ENCODE data around the gene DHX40. TPM values are rescaled to one million over a fixed set of nuclear protein-coding genes. Genes with fewer than 3 reads are reported as not detected.

The DHX40 gene
- total RNA-seq, 1 experiment from 2014 or later, result 32.7 TPM

- DNase-seq, result no peak
- Mint-ChIP-seq H3K4me3 (ENCODE audit: unreplicated experiment) (no peak overlapping the region), H3K36me3 (ENCODE audit: insufficient read depth, unreplicated experiment) (no peaks in the 10 kb centered on the region), H3K4me1 (ENCODE audit: low read depth, unreplicated experiment) (peaks cover 8% of the 10 kb centered on the region), H3K27ac (ENCODE audit: unreplicated experiment) (no peak overlapping the region), H3K27me3 (ENCODE audit: insufficient read depth, unreplicated experiment) (no peaks in the 10 kb centered on the region), H3K9me3 (ENCODE audit: unreplicated experiment) (no peaks in the 10 kb centered on the region)
- ChIA-PET POLR2A (interaction anchor here (0.6 kb wide), 1 partner anchor 26 kb away, joined by 3 read pairs; no protein-coding TSS in a partner anchor), CTCF (interaction anchor here (0.7 kb wide), 1 partner anchor 23 kb away, joined by 3 read pairs; no protein-coding TSS in a partner anchor)
- Histone ChIP-seq H3K36me3 (ENCODE audit: control insufficient read depth, insufficient read depth, low read length) (no peaks in the 10 kb centered on the region), H3K4me3 (ENCODE audit: low read depth, low read length) (no peak overlapping the region), H3K9me3 (no peaks in the 10 kb centered on the region), H3K4me1 (0 out of 2 replicates have a peak, but pooled peaks cover 5% of the 10 kb centered on the region), H3K27me3 (replicated peaks; ENCODE audit: control insufficient read depth, insufficient read depth, low read length) (no peaks in the 10 kb centered on the region)
- no TSS peak for BruUV-seq (replicated peaks)
- TF ChIP-seq CTCF (IDR thresholded peaks at IDR 0.05; ENCODE audit: insufficient read depth in 1 of 2, low read depth in 1 of 2, low read length in 1 of 2, severe bottlenecking in 1 of 2, unreplicated experiment in 1 of 2), result no peak
- intact Hi-C loops (cut with micrococcal nuclease; ENCODE audit: unreplicated experiment), result loop anchor here (10.0 kb wide), 2 partner anchors 117 to 177 kb away; partner anchors contain the start of genes PTRH2 and VMP1
Measured at GRCh38 chr17:59527931-59528330, 37.5 kb upstream of the DHX40 start.

- Mint-ChIP-seq H3K4me1 (ENCODE audit: low read depth, unreplicated experiment) (peaks cover 3% of the 10 kb centered on the region), H3K4me3 (ENCODE audit: unreplicated experiment) (no peak overlapping the region), H3K36me3 (ENCODE audit: insufficient read depth, unreplicated experiment) (no peaks in the 10 kb centered on the region), H3K27ac (ENCODE audit: unreplicated experiment) (no peak overlapping the region), H3K9me3 (ENCODE audit: unreplicated experiment) (no peaks in the 10 kb centered on the region), H3K27me3 (ENCODE audit: insufficient read depth, unreplicated experiment) (peaks cover 3% of the 10 kb centered on the region)
- CTCF ChIA-PET, result no interaction called here
- Histone ChIP-seq H3K9me3 (no peaks in the 10 kb centered on the region), H3K36me3 (ENCODE audit: control insufficient read depth, insufficient read depth, low read length) (no peaks in the 10 kb centered on the region), H3K4me1 (0 out of 2 replicates have a peak, but pooled peaks cover 5% of the 10 kb centered on the region), H3K27me3 (replicated peaks; ENCODE audit: control insufficient read depth, insufficient read depth, low read length) (no peaks in the 10 kb centered on the region), H3K4me3 (ENCODE audit: low read depth, low read length) (no peak overlapping the region)
- no peak for TF ChIP-seq CTCF (IDR thresholded peaks at IDR 0.05; ENCODE audit: insufficient read depth in 1 of 2, low read depth in 1 of 2, low read length in 1 of 2, severe bottlenecking in 1 of 2, unreplicated experiment in 1 of 2)
- intact Hi-C loops (cut with micrococcal nuclease; ENCODE audit: unreplicated experiment), result no loop called here
- no peak for DNase-seq
- POLR2A ChIA-PET, result interaction anchor here (0.6 kb wide), 1 partner anchor 98 kb away, joined by 4 read pairs; no protein-coding TSS in a partner anchor
- no TSS peak for BruUV-seq (replicated peaks)
Measured at GRCh38 chr17:59530531-59530930, 34.9 kb upstream of the DHX40 start.

DNA sequence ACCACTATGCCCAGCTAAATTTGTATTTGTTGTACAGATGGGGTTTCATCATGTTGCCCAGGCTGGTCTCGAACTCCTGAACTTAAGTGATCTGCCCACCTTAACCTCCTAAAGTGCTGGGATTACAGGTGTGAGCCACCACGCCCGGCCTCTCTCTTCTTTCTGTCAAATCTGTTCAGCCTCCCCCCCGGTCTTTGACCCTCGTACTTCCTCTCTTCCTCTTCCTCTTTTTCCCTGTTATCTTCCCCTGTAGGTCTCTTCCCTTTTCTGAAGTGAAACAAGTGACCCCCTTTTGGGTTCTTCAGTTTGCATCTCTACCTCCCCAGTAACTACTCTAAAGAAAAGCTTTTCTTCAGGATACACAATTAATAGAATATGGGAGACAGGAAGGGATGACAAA lies 31.7 kb upstream of the DHX40 start:
- H3K27me3 Mint-ChIP-seq (ENCODE audit: insufficient read depth, unreplicated experiment), result peaks cover 9% of the 10 kb centered on the region
- BruUV-seq (replicated peaks), result no TSS peak
- no peak overlapping the region for H3K4me3 Mint-ChIP-seq (ENCODE audit: unreplicated experiment)
- 0 out of 2 replicates have a peak, but pooled peaks cover 5% of the 10 kb centered on the region for H3K4me1 ChIP-seq
- no peak for TF ChIP-seq CTCF (IDR thresholded peaks at IDR 0.05; ENCODE audit: insufficient read depth in 1 of 2, low read depth in 1 of 2, low read length in 1 of 2, severe bottlenecking in 1 of 2, unreplicated experiment in 1 of 2)
- no peaks in the 10 kb centered on the region for H3K36me3 Mint-ChIP-seq (ENCODE audit: insufficient read depth, unreplicated experiment)
- ChIA-PET CTCF (interaction anchor here (1.6 kb wide), 1 partner anchor 12 kb away, joined by 4 read pairs; no protein-coding TSS in a partner anchor), POLR2A (no interaction called here)
- no peaks in the 10 kb centered on the region for H3K9me3 Mint-ChIP-seq (ENCODE audit: unreplicated experiment)
- H3K27ac Mint-ChIP-seq (ENCODE audit: unreplicated experiment), result no peak overlapping the region
- H3K27me3 ChIP-seq (replicated peaks; ENCODE audit: control insufficient read depth, insufficient read depth, low read length), result no peaks in the 10 kb centered on the region
- no peak overlapping the region for H3K4me3 ChIP-seq (ENCODE audit: low read depth, low read length)
- no peak for DNase-seq
- no peaks in the 10 kb centered on the region for H3K36me3 ChIP-seq (ENCODE audit: control insufficient read depth, insufficient read depth, low read length)
- H3K9me3 ChIP-seq, result no peaks in the 10 kb centered on the region
- H3K4me1 Mint-ChIP-seq (ENCODE audit: low read depth, unreplicated experiment), result no peaks in the 10 kb centered on the region
- intact Hi-C loops (cut with micrococcal nuclease; ENCODE audit: unreplicated experiment), result no loop called here

Data from Caco-2 (cell line).